SK-N-SH treated with all-trans-retinoic acid at 6 μM for 48 hours (cell line): ENCODE results near the gene NCKAP5.

Source experiments
- BACH2 ChIP-seq: fragments of 250-450 bp; sonication (Bioruptor Pico); IDR thresholded peaks from 2 replicates; pipeline ENCODE4 v1.9.0; 2021; ENCODE audit warnings: mild to moderate bottlenecking, borderline replicate concordance
- GLIS3 ChIP-seq: fragments of 250-450 bp; sonication (Bioruptor Pico); IDR thresholded peaks from 2 replicates; pipeline ENCODE4 v1.5.0; 2020; ENCODE audit warnings: mild to moderate bottlenecking, moderate library complexity
- PATZ1 ChIP-seq: fragments of 250-450 bp; sonication (Bioruptor Pico); IDR thresholded peaks from 2 replicates; pipeline ENCODE4 v1.8.0; 2020; ENCODE audit warnings: mild to moderate bottlenecking, moderate library complexity, borderline replicate concordance
- POU6F1 ChIP-seq: fragments of 250-450 bp; sonication (Bioruptor Pico); IDR thresholded peaks from 2 replicates; pipeline ENCODE4 v1.8.0; 2021; ENCODE audit warnings: low read depth, mild to moderate bottlenecking, moderate library complexity, borderline replicate concordance
- PPARA ChIP-seq: fragments of 250-450 bp; sonication (Bioruptor Pico); IDR thresholded peaks from 2 replicates; pipeline ENCODE4 v1.5.0; 2020; ENCODE audit warnings: mild to moderate bottlenecking, borderline replicate concordance
- TCF4 ChIP-seq: fragments of 250-450 bp; sonication (Bioruptor Pico); IDR thresholded peaks from 2 replicates; pipeline ENCODE4 v1.8.0; 2021; ENCODE audit warnings: mild to moderate bottlenecking, moderate library complexity, borderline replicate concordance
- ZFP3 ChIP-seq: fragments of 250-450 bp; sonication (Bioruptor Pico); IDR thresholded peaks from 2 replicates; pipeline ENCODE4 v1.5.0; 2020; ENCODE audit warnings: mild to moderate bottlenecking, moderate library complexity
- ZFP30 ChIP-seq: fragments of 450-650 bp; formaldehyde crosslinking; IDR thresholded peaks from 2 replicates; pipeline ENCODE4 v1.5.0; 2022; ENCODE audit warnings: mild to moderate bottlenecking, moderate library complexity
- TF ChIP-seq, protein P1 (sequence below): fragments of 250-450 bp; sonication (Bioruptor Pico); IDR thresholded peaks from 2 replicates; pipeline ENCODE4 v1.5.1; 2021; ENCODE audit warnings: mild to moderate bottlenecking, moderate library complexity

GRCh38 chr2:132978840-132979239 is 589.4 kb downstream of the NCKAP5 start:
- TF ChIP-seq PATZ1 (CRISPR knock-in tag) (no peak), ZFP3 (CRISPR knock-in tag) (no peak), POU6F1 (no peak), GLIS3 (no peak), PPARA (no peak), TCF4 (CRISPR knock-in tag) (no peak), BACH2 (no peak), ZFP30 (CRISPR knock-in tag) (no peak)
- TF ChIP-seq, protein P1, sequence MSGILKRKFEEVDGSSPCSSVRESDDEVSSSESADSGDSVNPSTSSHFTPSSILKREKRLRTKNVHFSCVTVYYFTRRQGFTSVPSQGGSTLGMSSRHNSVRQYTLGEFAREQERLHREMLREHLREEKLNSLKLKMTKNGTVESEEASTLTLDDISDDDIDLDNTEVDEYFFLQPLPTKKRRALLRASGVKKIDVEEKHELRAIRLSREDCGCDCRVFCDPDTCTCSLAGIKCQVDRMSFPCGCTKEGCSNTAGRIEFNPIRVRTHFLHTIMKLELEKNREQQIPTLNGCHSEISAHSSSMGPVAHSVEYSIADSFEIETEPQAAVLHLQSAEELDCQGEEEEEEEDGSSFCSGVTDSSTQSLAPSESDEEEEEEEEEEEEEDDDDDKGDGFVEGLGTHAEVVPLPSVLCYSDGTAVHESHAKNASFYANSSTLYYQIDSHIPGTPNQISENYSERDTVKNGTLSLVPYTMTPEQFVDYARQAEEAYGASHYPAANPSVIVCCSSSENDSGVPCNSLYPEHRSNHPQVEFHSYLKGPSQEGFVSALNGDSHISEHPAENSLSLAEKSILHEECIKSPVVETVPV: no peak
